Nephron progenitor cell (in vitro differentiated cells): Measurements from ENCODE around the gene RSRC1.
"Not testable (repeated sequence)": the region's sequence is repeated elsewhere in the genome, so short reads cannot be mapped to it uniquely, and the experiment has no call there.

Source experiments
- DNase-seq: peaks from one replicate; pipeline ENCODE4 v3.0.0; 2021
- H3K27ac Mint-ChIP-seq: 2 replicates; pipeline ENCODE4 v1.8.0; 2021; ENCODE audit warnings: mild to moderate bottlenecking, moderate library complexity, mixed read lengths
- H3K27me3 Mint-ChIP-seq: 2 replicates; pipeline ENCODE4 v1.8.0; 2021; ENCODE audit warnings: mild to moderate bottlenecking, low read depth, mixed read lengths; ENCODE audit not compliant: poor library complexity
- H3K36me3 Mint-ChIP-seq: 2 replicates; pipeline ENCODE4 v1.8.0; 2021; ENCODE audit warnings: low read depth, mixed read lengths
- H3K4me1 Mint-ChIP-seq: 2 replicates; pipeline ENCODE4 v1.8.0; 2021; ENCODE audit warnings: mixed read lengths
- H3K4me3 Mint-ChIP-seq: 2 replicates; pipeline ENCODE4 v1.8.0; 2021; ENCODE audit warnings: mild to moderate bottlenecking, moderate library complexity, mixed read lengths
- H3K9me3 Mint-ChIP-seq: 2 replicates; pipeline ENCODE4 v1.8.0; 2021; ENCODE audit warnings: mild to moderate bottlenecking, moderate library complexity, mixed read lengths
- CTCF ChIP-seq: fragments of 200-600 bp; sonication (generic); IDR thresholded peaks from 2 replicates; pipeline ENCODE4 v1.5.0; 2021; ENCODE audit warnings: antibody characterized with exemption

RSRC1 gene

GRCh38 chr3:158109804-158110657, at the start of gene RSRC1:
Gene RSRC1, plus strand, starts transcription at chr3:158110089. Its CDS starts 12,016 bp downstream, at chr3:158122105.
- Mint-ChIP-seq H3K9me3 (peaks cover 35% of the 10 kb centered on the region), H3K27ac (peak within 1 kb of the TSS; percentile 98), H3K27me3 (peaks cover 48% of the 10 kb centered on the region), H3K4me3 (peak within 1 kb of the TSS; percentile 94), H3K4me1 (peaks cover 40% of the 10 kb centered on the region), H3K36me3 (peaks cover 40% of the 10 kb centered on the region)
- peak; percentile 84 for DNase-seq
- no peak for TF ChIP-seq CTCF

- H3K27me3 Mint-ChIP-seq, result peaks cover 19% of the 10 kb centered on the region
- not testable (repeated sequence) for DNase-seq, H3K9me3 Mint-ChIP-seq, H3K4me3 Mint-ChIP-seq, H3K27ac Mint-ChIP-seq, H3K36me3 Mint-ChIP-seq, H3K4me1 Mint-ChIP-seq
Measured at GRCh38 chr3:158065574-158065973, 44.3 kb upstream of the RSRC1 start.

GRCh38 chr3:158072790-158073189, 37.1 kb upstream of the RSRC1 start:
- no peak for DNase-seq
- Mint-ChIP-seq H3K36me3 (no peaks in the 10 kb centered on the region), H3K27me3 (peaks cover 4% of the 10 kb centered on the region), H3K4me1 (no peaks in the 10 kb centered on the region), H3K4me3 (no peak overlapping the region), H3K27ac (no peak overlapping the region), H3K9me3 (no peaks in the 10 kb centered on the region)
- no peak for TF ChIP-seq CTCF

- no peaks in the 10 kb centered on the region for H3K4me1 Mint-ChIP-seq
- no peaks in the 10 kb centered on the region for H3K9me3 Mint-ChIP-seq
- no peak overlapping the region for H3K27ac Mint-ChIP-seq
- no peak overlapping the region for H3K4me3 Mint-ChIP-seq
- no peak for TF ChIP-seq CTCF
- no peak for DNase-seq
- H3K36me3 Mint-ChIP-seq, result no peaks in the 10 kb centered on the region
- H3K27me3 Mint-ChIP-seq, result peaks cover 4% of the 10 kb centered on the region
Measured at GRCh38 chr3:158074591-158074990, 35.3 kb upstream of the RSRC1 start.

GRCh38 chr3:158079599-158079998, 30.3 kb upstream of the RSRC1 start:
- H3K36me3 Mint-ChIP-seq, result no peaks in the 10 kb centered on the region
- peaks cover 8% of the 10 kb centered on the region for H3K27me3 Mint-ChIP-seq

GRCh38 chr3:158084651-158085050, 25.2 kb upstream of the RSRC1 start:
- Mint-ChIP-seq H3K4me3 (no peak overlapping the region), H3K27ac (no peak overlapping the region), H3K36me3 (no peaks in the 10 kb centered on the region), H3K4me1 (no peaks in the 10 kb centered on the region), H3K9me3 (no peaks in the 10 kb centered on the region), H3K27me3 (peaks cover 23% of the 10 kb centered on the region)
- DNase-seq, result no peak
- no peak for TF ChIP-seq CTCF

More at GRCh38 chr3:158079599-158079998, 30.3 kb upstream of the RSRC1 start:
- no peak for DNase-seq
- no peak overlapping the region for H3K27ac Mint-ChIP-seq
- H3K4me3 Mint-ChIP-seq, result no peak overlapping the region
- TF ChIP-seq CTCF, result no peak
- H3K4me1 Mint-ChIP-seq, result no peaks in the 10 kb centered on the region
- H3K9me3 Mint-ChIP-seq, result no peaks in the 10 kb centered on the region
